Stimulated activated naive CD4-positive, alpha-beta T cell treated with Interleukin-2 at 50 U/mL for 16 hours (primary cell): ENCODE data around the gene PPP6C.
"Not testable (repeated sequence)": the region's sequence is repeated elsewhere in the genome, so short reads cannot be mapped to it uniquely, and the experiment has no call there.

Experiments
- DNase-seq: peaks from one replicate; lab custom pipeline; 2025; lab: John Stamatoyannopoulos, UW

The PPP6C gene

GRCh38 chr9:125141751-125142150 lies 47.9 kb downstream of the PPP6C start:
- no peak for DNase-seq

DNA sequence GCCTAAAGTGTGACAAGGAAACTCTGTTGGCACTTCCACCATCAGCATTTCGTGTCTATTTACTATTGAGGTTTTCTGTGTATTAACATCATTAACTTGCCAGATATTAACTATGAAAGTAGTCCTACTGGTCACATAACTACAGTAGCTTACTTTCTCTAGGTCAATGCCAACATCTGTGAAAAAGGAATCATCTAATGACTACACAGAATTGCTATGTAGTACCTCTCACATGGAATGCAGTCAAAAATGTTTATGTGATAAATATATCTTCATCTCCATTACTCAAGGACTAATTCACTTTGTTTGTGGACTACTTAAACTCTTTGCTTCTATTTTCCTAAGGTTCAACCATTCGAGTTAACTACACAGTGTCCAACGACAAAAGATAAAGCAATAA lies 48.4 kb downstream of the PPP6C start:
- DNase-seq: no peak

DNA sequence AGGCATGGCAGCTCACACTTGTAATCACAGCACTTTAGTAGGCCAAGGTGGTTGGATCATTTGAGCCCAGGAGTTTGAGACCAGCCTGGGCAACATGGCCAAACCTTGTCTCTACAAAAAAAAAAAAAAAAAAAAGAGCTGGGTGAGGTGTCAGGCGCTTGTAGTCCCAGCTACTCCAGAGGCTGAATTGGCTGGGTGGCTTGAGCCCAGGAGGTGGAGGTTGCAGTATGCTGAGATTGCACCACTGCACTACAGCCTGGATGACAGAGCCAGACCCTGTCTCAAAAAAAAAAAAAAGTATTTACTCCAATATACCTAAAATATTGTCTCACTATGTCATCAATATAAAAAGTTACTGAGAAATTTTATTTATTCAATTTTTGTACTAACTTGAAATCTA lies 49.0 kb downstream of the PPP6C start:
- DNase-seq: no peak

GRCh38 chr9:125137200-125137599 lies 52.4 kb downstream of the PPP6C start:
- DNase-seq: no peak

GRCh38 chr9:125134976-125135375 lies 54.6 kb downstream of the PPP6C start:
- no peak for DNase-seq

GRCh38 chr9:125133403-125134329 lies 55.9 kb downstream of the PPP6C start:
- DNase-seq: no peak

GRCh38 chr9:125131778-125132177 lies 57.8 kb downstream of the PPP6C start:
- DNase-seq: no peak

DNA sequence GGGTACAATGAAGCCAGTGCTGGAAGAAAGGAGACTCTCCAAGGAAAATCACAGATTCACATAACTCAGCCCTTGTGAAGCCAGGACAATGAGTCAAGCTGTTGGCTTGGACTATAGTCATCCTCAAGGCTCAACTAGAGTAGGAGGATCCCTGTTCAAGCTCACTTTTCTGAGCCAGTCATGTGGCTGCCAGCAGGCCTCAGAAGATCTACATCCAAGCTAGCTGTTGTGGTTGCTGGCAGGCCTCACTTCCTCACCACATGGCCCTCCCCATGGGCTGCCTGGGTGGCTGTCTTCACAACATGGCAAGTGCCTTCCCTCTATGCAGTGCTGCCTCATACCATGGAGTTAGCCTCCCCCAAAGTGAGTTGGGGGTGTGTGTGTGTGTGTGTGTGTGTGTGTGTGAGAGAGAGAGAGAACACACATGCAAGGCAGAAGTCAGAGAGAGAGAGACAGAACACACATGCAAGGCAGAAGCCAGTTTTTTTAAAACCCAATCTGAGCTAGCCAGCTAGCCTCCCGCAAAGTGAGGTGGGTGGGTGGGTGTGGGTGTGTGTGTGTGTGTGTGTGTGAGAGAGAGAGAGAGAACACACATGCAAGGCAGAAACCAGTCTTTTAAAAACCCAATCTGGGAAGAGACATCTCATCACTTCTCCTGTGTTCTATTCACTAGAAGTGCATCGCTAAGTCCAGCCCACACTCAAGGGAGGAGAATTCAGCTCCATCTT lies 63.4 kb downstream of the PPP6C start:
- peak; percentile 60 for DNase-seq

DNA sequence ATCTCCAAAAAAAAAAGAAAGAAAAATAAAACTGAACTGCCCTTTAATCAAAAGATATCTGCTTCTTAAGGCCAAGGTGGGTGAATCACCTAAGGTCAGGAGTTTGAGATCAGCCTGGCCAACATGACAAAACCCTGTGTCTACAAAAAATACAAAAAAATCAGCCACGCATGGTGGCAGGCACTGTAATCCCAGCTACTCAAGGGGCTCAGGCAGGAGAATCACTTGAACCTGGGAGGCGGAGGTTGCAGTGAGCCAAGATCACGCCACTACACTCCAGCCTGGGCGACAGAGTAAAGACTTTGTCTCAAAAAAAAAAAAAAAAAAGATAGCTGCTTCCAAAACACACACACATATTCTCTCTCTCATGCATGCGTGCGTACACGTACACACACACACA lies 64.1 kb downstream of the PPP6C start:
- no peak for DNase-seq

DNA sequence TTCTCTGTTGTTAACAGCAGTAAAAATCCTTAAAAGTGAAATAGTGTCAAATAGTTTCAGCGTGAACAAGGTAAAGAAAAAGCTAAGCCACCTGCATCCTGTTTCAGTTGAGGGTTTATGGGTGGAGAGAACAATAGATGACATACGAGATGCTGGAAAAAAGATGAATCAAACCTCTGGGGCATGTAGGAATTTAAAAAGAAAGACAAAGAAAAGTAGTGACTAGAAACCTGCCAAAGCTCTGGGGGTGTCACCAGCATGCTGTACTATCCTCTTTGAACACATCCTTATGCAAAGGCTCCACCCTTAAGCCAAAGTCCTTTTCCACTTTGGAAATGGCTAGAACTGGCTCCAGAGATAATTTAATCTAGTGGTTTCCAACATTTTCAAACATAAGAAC lies 68.5 kb downstream of the PPP6C start:
- no peak for DNase-seq

DNA sequence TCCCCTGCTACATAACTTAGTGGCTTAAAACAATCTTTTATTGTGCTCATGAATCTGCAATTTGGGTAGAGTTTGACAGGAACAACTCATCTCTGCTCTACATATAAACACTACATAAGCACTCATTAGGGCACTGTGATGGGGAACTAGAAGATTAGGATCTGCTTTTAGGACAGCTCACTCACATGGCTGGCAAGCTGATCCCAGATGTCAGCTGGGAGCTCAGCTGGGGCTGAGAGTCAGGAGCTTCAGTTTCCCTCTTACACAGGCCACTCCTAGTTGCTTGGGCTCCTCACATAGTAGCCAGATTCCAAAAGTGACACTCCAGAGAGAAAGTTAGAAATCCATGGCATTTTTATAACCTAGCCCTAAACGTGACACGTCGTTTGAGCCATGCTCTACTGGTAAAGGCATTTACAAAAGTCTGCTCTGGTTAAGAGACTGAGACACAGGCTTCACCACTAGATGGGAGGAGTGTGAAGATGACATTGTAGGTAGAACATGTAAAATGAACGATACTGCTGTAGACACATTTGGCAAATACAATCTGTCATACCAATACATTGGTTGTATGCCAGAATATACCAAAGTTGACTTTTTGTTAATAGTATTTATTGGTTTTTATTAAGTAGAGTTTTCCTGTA lies 69.8 kb downstream of the PPP6C start:
- no peak for DNase-seq

DNA sequence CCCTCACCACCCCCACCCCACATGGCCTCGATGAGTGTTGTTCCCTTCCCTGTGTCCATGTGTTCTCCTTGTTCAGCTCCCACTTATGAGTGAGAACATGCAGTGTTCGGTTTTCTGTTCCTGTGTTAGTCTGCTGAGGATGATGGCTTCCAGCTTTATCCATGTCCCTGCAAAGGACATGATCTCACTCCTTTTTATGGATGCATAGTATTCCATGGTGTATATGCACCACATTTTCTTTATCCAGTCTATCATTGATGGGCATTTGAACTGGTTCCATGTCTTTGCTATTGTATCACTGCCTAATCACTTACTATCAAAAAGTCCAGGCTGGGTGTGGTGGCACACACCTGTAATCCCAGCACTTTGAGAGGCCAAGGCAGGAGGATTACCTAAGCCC lies 70.9 kb downstream of the PPP6C start:
- DNase-seq: not testable (repeated sequence)

- DNase-seq: not testable (repeated sequence)
These were observed 75.1 kb downstream of the PPP6C start for GRCh38 chr9:125114503-125114902.

- no peak for DNase-seq
These were observed 79.1 kb downstream of the PPP6C start for GRCh38 chr9:125110464-125110863.

- DNase-seq: not testable (repeated sequence)
These were observed 81.1 kb downstream of the PPP6C start for GRCh38 chr9:125108541-125108940.

GRCh38 chr9:125106285-125106893 lies 83.2 kb downstream of the PPP6C start:
- DNase-seq: no peak

DNA sequence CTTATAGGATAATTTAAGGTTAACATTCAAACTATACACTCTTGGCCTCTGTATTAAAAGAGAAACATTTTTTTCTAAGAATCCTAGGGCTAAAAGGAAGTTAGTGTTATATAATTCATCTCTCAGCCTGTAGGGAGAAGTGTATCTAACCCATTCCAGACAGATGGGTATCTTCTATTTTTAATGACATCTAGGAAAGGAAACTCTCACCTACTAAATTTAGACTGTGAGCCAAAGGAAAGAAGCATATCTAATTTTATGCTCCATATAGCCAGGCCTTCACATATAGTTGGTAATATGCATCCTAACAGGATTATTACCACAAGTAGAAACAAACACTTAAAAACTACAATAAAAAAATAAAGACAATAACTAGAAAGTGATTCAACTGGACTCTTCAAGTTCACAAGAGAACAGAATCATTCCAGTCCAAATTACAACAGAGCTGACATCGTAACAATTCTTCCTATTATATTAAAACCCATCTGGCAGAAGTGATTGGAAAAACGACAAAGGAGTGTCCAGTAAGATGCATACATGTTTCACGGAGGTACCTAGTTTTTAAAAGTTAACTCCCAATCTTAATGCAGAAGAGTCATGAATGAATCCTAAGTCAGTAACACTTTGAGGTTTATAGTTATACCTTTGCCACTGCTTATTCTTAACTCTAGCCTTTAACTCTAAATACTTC lies 85.7 kb downstream of the PPP6C start:
- no peak for DNase-seq

DNA sequence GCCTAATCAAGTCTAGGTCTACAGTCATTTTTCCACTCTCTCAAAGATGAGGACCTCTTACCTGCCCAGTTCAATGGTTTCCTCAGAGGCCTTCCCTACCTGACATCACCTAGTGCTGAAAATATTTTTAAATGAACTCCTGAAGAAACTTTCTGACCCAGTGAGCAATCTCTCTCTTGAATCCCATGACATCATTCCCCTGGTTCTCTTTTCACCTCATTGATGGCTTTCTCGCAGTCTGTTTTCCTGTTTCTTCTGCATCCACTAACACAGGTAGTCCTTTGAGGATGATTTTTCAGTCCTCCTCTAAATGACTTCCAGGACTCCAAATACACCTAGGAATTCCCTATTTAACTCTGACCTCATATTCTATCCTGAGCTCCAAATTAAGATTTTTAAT lies 86.6 kb downstream of the PPP6C start:
- no peak for DNase-seq

GRCh38 chr9:125100822-125101221 lies 88.8 kb downstream of the PPP6C start:
- no peak for DNase-seq

- DNase-seq: no peak
These were observed 89.8 kb downstream of the PPP6C start for GRCh38 chr9:125099816-125100215.
